SK-N-SH (cell line): ENCODE results near the gene MAP4K4. TPM values are rescaled to one million over a fixed set of nuclear protein-coding genes. Genes with fewer than 3 reads are reported as not detected.
"Not testable (repeated sequence)": the region's sequence is repeated elsewhere in the genome, so short reads cannot be mapped to it uniquely, and the experiment has no call there.

Source experiments
- CTCF ChIA-PET: fragments of 300-600, 350-600 bp; formaldehyde crosslinking; extraction: SDS; loops from one replicate; lab custom pipeline; 2021; lab: Yijun Ruan, JAX
- POLR2A ChIA-PET: fragments of 350-600 bp; sonication (Branson Sonifier 250); formaldehyde crosslinking; extraction: SDS; loops from one replicate; lab custom pipeline; 2020; ENCODE audit warnings: antibody characterized with exemption, inconsistent platforms; lab: Yijun Ruan, JAX
- DNase-seq: peaks from one replicate; pipeline ENCODE4 v3.0.0; 2012
- H2AFZ ChIP-seq: fragments of 200-600 bp; sonication (generic); 2 replicates; pipeline ENCODE4 v1.8.1; 2016; ENCODE audit warnings: antibody characterized with exemption, mild to moderate bottlenecking, low read depth
- H3F3A ChIP-seq: fragments of 200-600 bp; sonication (generic); replicated peaks from 2 replicates; pipeline ENCODE3; 2016; ENCODE audit warnings: antibody characterized with exemption, mild to moderate bottlenecking; ENCODE audit not compliant: insufficient read depth
- H3K27ac ChIP-seq, 2 experiments: fragments of 200-500 bp in 1 of 2; fragments of 200-600 bp in 1 of 2; sonication (Bioruptor generic) in 1 of 2; sonication (generic), shearing (Covaris generic) in 1 of 2; 2 replicates each; pipeline versions ENCODE4 v1.5.1 to v1.6.1; 2014 to 2016; ENCODE audit warnings: low read depth in 2 of 2, inconsistent platforms in 1 of 2, low read length in 1 of 2, mild to moderate bottlenecking in 1 of 2, mixed read lengths in 1 of 2
- H3K27me3 ChIP-seq: fragments of 200-600 bp; sonication (generic), shearing (Covaris generic); 2 replicates; pipeline ENCODE4 v1.6.1; 2016; ENCODE audit warnings: mixed run types; ENCODE audit not compliant: insufficient read depth
- H3K36me3 ChIP-seq, 2 experiments: fragments of 200-500 bp in 1 of 2; fragments of 200-600 bp in 1 of 2; sonication (Bioruptor generic) in 1 of 2; sonication (generic) in 1 of 2; replicated peaks in 1 of 2; 2 replicates each; pipeline versions ENCODE3 to v1.5.1; 2014 to 2016; ENCODE audit warnings: low read length in 1 of 2, mild to moderate bottlenecking in 1 of 2; ENCODE audit not compliant: insufficient read depth in 2 of 2, control insufficient read depth in 1 of 2
- H3K4me1 ChIP-seq, 2 experiments: fragments of 200-500 bp in 1 of 2; fragments of 200-600 bp in 1 of 2; sonication (Bioruptor generic) in 1 of 2; sonication (generic), shearing (Covaris generic) in 1 of 2; 2 replicates each; pipeline versions ENCODE4 v1.5.1 to v1.6.1; 2014 to 2016; ENCODE audit warnings: low read depth in 1 of 2, low read length in 1 of 2, mixed run types in 1 of 2; ENCODE audit not compliant: insufficient read depth in 2 of 2, control insufficient read depth in 1 of 2
- H3K4me2 ChIP-seq: fragments of 200-600 bp; sonication (generic), shearing (Covaris generic); 2 replicates; pipeline ENCODE4 v1.6.1; 2017; ENCODE audit warnings: mixed run types
- H3K4me3 ChIP-seq, 2 experiments: fragments of 200-500 bp in 1 of 2; fragments of 200-600 bp in 1 of 2; sonication (Bioruptor generic) in 1 of 2; sonication (generic), shearing (Covaris generic) in 1 of 2; 2 replicates each; pipeline versions ENCODE4 v1.5.1 to v1.8.1; 2014 to 2016; ENCODE audit warnings: low read depth in 2 of 2, inconsistent platforms in 1 of 2, low read length in 1 of 2, mild to moderate bottlenecking in 1 of 2, mixed read lengths in 1 of 2, moderate library complexity in 1 of 2
- H3K79me2 ChIP-seq: fragments of 200-600 bp; sonication (generic); 2 replicates; pipeline ENCODE4 v1.8.1; 2017; ENCODE audit warnings: mild to moderate bottlenecking; ENCODE audit not compliant: insufficient read depth
- H3K9ac ChIP-seq: fragments of 200-600 bp; sonication (generic); 2 replicates; pipeline ENCODE4 v1.6.1; 2017; ENCODE audit warnings: mixed run types
- H3K9me2 ChIP-seq: fragments of 200-600 bp; sonication (generic); 2 replicates; pipeline ENCODE4 v1.6.1; 2017; ENCODE audit warnings: mixed run types
- H3K9me3 ChIP-seq: fragments of 200-600 bp; sonication (generic); 2 replicates; pipeline ENCODE4 v1.6.1; 2017; ENCODE audit warnings: mixed run types, mild to moderate bottlenecking, moderate library complexity
- H4K20me1 ChIP-seq: fragments of 200-600 bp; sonication (generic); 2 replicates; pipeline ENCODE4 v1.6.1; 2017; ENCODE audit warnings: mild to moderate bottlenecking, mixed run types; ENCODE audit not compliant: insufficient read depth
- NRF1 ChIP-seq: IDR thresholded peaks from 2 replicates; pipeline ENCODE4 v1.6.1; 2012; ENCODE audit warnings: low read depth, mild to moderate bottlenecking, low read length
- POLR2AphosphoS5 ChIP-seq: IDR thresholded peaks from 2 replicates; pipeline ENCODE4 v1.6.1; 2012; ENCODE audit warnings: low read depth, low read length
- RCOR1 ChIP-seq: fragments of 150-350 bp; IDR thresholded peaks from 2 replicates; pipeline ENCODE4 v1.6.1; 2017; ENCODE audit warnings: antibody characterized with exemption, low read length
- WGBS: methylation state at CpG from one replicate; pipeline ENCODE4 v1.1.6; 2017; ENCODE audit warnings: low lambda C conversion rate; 5-methylcytosine and 5-hydroxymethylcytosine counted together
- polyA plus RNA-seq, 3 experiments: library from polyadenylated mRNA; depleted of rRNA; stranded (reverse); fragments of >200 nt; gene quantifications; 2 replicates each; pipeline ENCODE4 v1.2.3, GENCODE V29; 2012

MAP4K4 gene
- polyA plus RNA-seq, 1 of the 3 experiments (the other 2 are of a cell fraction), result 72.9 TPM

DNA sequence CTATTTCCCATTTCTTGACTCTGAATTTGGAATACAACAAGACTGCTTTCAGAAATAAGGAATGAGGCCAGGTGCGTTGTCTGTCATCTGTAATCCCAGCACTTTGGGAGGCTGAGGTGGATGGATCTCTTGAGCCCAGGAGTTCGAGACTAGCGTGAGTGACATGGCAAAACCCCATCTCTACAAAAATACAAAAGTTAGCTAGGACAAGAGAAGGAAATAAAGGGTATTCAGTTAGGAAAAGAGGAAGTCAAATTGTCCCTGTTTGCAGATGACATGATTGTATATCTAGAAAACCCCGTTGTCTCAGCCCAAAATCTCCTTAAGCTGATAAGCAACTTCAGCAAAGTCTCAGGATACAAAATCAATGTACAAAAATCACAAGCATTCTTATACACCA, 51.0 kb downstream of the MAP4K4 start:
- H3K9me3 ChIP-seq, H3K9ac ChIP-seq, CTCF ChIA-PET, H3K36me3 ChIP-seq, H3K4me2 ChIP-seq, DNase-seq, H2AFZ ChIP-seq, H3K4me3 ChIP-seq, H3K9me2 ChIP-seq, H3K27me3 ChIP-seq, POLR2A ChIA-PET: not testable (repeated sequence)
- Histone ChIP-seq H3K27ac (peak overlapping the region in 1 of 2 experiments; percentile 97; a peak in 1 of 4 replicates), H4K20me1 (peaks cover 72% of the 10 kb centered on the region), H3K79me2 (peaks cover 90% of the 10 kb centered on the region), H3F3A (peaks cover 26% of the 10 kb centered on the region), H3K4me1 (peaks cover 26 to 60% of the 10 kb centered on the region in 2 experiments)
- 88% methylated on average over 4 of the region's 4 CpGs for WGBS

DNA sequence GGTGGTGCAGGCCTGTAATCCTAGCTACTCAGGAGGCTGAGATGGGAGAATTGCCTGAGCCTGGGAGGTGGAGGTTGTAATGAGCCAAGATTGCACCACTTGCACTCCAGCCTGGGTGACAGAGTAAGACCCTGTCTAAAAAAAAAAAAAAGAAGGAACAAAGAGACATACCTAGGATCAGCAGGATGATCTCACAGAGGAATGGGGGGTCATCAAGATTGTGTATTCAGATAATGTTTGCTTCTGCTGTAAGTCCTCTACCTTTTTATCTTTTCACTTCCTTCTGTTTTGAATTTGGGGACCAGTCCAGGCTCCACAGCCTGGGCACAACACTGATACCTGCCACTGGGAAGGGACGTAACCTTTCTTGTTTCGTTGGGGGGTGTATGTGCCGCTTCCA, 53.2 kb downstream of the MAP4K4 start:
- Histone ChIP-seq H3K4me3 (no peak overlapping the region), H3K27me3 (no peaks in the 10 kb centered on the region), H3F3A (peaks cover 15% of the 10 kb centered on the region), H3K79me2 (peaks cover 90% of the 10 kb centered on the region), H3K4me1 (peaks cover 28 to 63% of the 10 kb centered on the region in 2 experiments), H3K27ac (peak overlapping the region in 1 of 2 experiments; percentile 57; a peak in 2 of 4 replicates), H3K9ac (no peak overlapping the region), H3K9me3 (no peaks in the 10 kb centered on the region), H3K9me2 (no peaks in the 10 kb centered on the region), H3K36me3 (no peaks in the 10 kb centered on the region), H2AFZ (no peak overlapping the region), H3K4me2 (no peak overlapping the region), H4K20me1 (peaks cover 77% of the 10 kb centered on the region)
- WGBS, result 88% methylated on average over 3 of the region's 3 CpGs
- no peak for TF ChIP-seq RCOR1
- CTCF ChIA-PET, result interaction anchor here (0.5 to 1.5 kb wide), 3 partner anchors 20 to 81 kb away, joined by 3 to 5 read pairs (median 5); no protein-coding TSS in a partner anchor
- POLR2A ChIA-PET, result interaction anchor here (0.6 kb wide), 1 partner anchor 13 kb away, joined by 3 read pairs; no protein-coding TSS in a partner anchor
- no peak for DNase-seq

DNA sequence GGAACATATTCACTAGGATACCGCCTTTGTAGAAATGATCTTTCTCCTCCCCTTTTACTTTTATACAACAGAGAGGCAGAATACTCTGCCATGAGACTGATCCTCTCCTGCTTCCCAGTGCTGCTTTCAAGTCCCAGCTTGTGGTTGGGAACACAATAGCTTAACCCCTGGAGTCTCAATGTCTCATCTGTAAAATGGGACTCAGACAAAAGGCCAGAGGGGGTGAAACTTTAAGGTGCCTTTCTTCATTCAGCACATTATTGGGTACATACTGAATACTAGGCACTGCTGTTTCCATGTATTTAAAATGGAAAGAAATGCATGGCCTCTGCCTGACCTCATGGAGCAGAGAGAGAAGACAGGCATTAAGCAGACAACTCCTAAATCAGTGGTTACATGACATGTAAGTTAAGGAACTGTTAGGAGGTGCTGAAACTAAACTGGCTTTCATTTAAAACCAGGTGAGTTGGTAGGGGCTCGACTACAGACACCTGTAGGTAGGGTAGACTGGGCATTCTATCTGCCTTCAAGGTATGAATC, 53.8 kb downstream of the MAP4K4 start:
- H3K9ac ChIP-seq, result no peak overlapping the region
- H3K27ac ChIP-seq, result peak overlapping the region in 1 of 2 experiments; percentile 57; a peak in 1 of 4 replicates
- peaks cover 28 to 57% of the 10 kb centered on the region in 2 experiments for H3K4me1 ChIP-seq

More for the DNA sequence above, 53.8 kb downstream of the MAP4K4 start:
- Histone ChIP-seq H3K9me3 (no peaks in the 10 kb centered on the region), H3K4me3 (no peak overlapping the region), H3K79me2 (peaks cover 91% of the 10 kb centered on the region), H3K4me2 (peak overlapping the region; percentile 35; the same call in 1 of the 2 replicates), H3K9me2 (no peaks in the 10 kb centered on the region), H3K27me3 (no peaks in the 10 kb centered on the region), H3K36me3 (no peaks in the 10 kb centered on the region), H2AFZ (no peak overlapping the region), H4K20me1 (peaks cover 78% of the 10 kb centered on the region), H3F3A (peaks cover 10% of the 10 kb centered on the region)
- ChIA-PET POLR2A (no interaction called here), CTCF (interaction anchor here (0.5 to 1.5 kb wide), 4 partner anchors 19 to 122 kb away, joined by 3 to 5 read pairs (median 4); no protein-coding TSS in a partner anchor)
- DNase-seq, result no peak
- TF ChIP-seq POLR2AphosphoS5 (no peak), NRF1 (no peak)
- 89% methylated on average over 2 of the region's 2 CpGs for WGBS
